H1 (cell line): ENCODE results near the gene ASF1B.

ENCODE experiments used
- ATF2 ChIP-seq: IDR thresholded peaks from 2 replicates; pipeline ENCODE4 v1.6.1; 2012; ENCODE audit warnings: low read length, inconsistent platforms
- ATF3 ChIP-seq: IDR thresholded peaks from 2 replicates; pipeline ENCODE4 v1.6.1; 2011; ENCODE audit warnings: low read depth, mild to moderate bottlenecking, low read length; ENCODE audit not compliant: insufficient read depth
- CHD1 ChIP-seq: IDR thresholded peaks from 2 replicates; pipeline ENCODE4 v1.6.1; 2012; ENCODE audit warnings: low read depth, low read length, improper control_type of control experiment
- CTCF ChIP-seq, 3 experiments: IDR thresholded peaks; 1 replicate in 2 of 3; 2 replicates in 1 of 3; pipeline versions ENCODE4 v1.5.1 to v1.6.1; 2011; ENCODE audit warnings: low read length in 3 of 3, mild to moderate bottlenecking in 3 of 3, inconsistent platforms in 2 of 3, low read depth in 1 of 3, moderate library complexity in 1 of 3; ENCODE audit not compliant: insufficient read depth in 1 of 3; ENCODE audit errors: control extremely low read depth in 1 of 3
- POLR2AphosphoS5 ChIP-seq: IDR thresholded peaks from 2 replicates; pipeline ENCODE4 v1.6.1; 2011; ENCODE audit warnings: low read depth, low read length
- SIRT6 ChIP-seq: IDR thresholded peaks from one replicate; pipeline ENCODE4 v1.7.1; 2012; ENCODE audit warnings: low read length, inconsistent platforms
- SUZ12 ChIP-seq: fragments of 200-600 bp; sonication (generic); IDR thresholded peaks from 2 replicates; pipeline ENCODE4 v1.6.1; 2012; ENCODE audit warnings: mild to moderate bottlenecking, inconsistent platforms, low read length, moderate library complexity, mixed read lengths
- YY1 ChIP-seq: IDR thresholded peaks from 2 replicates; pipeline ENCODE4 v1.6.1; 2011; ENCODE audit warnings: low read depth, mild to moderate bottlenecking, low read length

GRCh38 chr19:14106840-14107239 is 29.5 kb downstream of the ASF1B start:
- TF ChIP-seq YY1 (no peak), CHD1 (no peak), SUZ12 (no peak), ATF3 (no peak), CTCF (IDR thresholded peaks at IDR 0.05; ENCODE audit: control extremely low read depth in 1 of 3, insufficient read depth in 1 of 3, low read depth in 1 of 3, low read length in 3 of 3) (peak in 1 of 3 experiments; percentile 4; a peak in 1 of 4 replicates), ATF2 (no peak), POLR2AphosphoS5 (no peak), SIRT6 (no peak)
